NCI-H748 (cell line): ENCODE measurements around the gene SYNJ2BP.
A peak's percentile ranks its signal among the peaks of the same experiment; 100 is the strongest.
"Not testable (repeated sequence)": the region's sequence is repeated elsewhere in the genome, so short reads cannot be mapped to it uniquely, and the experiment has no call there.

Experiments
- DNase-seq: peaks from one replicate; lab custom pipeline; 2025; ENCODE audit not compliant: unreplicated experiment; lab: John Stamatoyannopoulos, UW

The SYNJ2BP gene, protein sequence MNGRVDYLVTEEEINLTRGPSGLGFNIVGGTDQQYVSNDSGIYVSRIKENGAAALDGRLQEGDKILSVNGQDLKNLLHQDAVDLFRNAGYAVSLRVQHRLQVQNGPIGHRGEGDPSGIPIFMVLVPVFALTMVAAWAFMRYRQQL

DNA sequence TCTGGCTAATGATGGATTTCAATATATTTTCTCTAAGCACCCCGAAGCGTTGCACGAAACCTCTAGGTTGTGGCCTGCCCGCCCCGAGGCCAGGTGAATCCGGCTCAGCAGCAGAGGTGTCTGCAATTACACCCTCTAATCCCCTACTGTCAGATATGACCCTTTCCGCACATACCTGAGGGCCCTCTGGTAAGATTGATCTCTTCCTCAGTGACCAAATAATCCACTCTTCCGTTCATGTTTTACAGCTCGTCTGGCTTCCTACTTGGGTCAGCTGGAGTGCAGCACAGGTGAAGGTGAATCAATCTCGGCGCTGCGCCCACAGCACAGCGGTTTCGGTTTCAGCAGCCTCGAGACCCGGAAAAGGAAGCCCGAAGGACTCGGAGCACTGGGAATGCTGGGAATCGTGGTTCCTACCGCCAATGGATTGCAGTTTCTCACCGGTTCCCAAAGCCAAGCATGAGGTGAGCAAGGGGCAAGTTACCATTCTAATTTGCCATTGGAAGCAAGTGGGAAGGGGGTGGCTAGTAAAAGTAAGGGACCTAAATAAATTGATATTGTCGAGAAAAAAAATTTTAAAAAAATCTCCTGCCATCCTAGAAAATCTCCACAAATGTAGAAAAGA lies at the start of gene SYNJ2BP:
Gene SYNJ2BP (minus strand): TSS at position 366 of the 625 bp plus-strand sequence. CDS start 127 bp downstream, at position 239.
- peak; percentile 89 for DNase-seq

DNA sequence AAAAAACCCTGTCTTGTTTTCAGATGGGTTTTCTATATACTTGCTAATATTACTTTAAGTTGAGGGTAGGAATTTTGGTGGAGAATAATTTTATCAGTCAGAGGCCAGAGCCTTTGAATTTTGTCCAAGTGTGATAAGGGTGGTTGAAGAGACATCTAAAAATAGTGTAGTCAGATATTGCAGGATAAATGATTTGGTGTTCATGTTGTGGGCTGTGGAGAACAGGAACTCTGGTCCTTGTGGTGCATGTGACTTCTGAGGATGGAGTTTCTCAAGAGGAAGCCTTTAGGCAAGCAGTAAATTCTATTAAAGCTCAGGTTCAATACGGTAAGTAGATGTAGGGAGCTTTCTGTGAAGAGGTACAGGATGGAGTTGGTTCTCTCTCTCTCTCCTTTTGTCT lies 37.8 kb upstream of the SYNJ2BP start:
- no peak for DNase-seq

DNA sequence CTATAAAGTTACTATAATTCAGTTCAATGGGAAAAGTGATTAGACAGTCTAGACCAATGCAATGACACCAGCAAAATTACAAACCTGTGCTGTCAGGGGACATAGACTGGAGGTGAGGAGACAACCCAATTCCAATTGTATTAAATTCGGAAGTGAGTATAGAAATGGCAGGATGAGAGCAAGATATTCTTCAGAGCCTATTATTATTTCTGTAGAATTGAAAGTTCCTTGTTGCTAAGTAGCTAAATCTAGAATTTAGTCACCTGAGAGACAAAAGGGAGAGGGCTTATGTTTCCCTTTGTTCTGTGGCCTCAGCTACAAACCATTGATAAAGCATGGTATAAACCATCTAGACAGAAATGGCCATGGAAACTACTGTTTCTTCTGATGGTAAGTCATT lies 35.0 kb upstream of the SYNJ2BP start, which contains the start of gene ADAM21:
Gene ADAM21 (plus strand): TSS at position 301 of the 400 bp plus-strand sequence. CDS start 5,326 bp downstream, outside the sequence.
- DNase-seq: no peak

DNA sequence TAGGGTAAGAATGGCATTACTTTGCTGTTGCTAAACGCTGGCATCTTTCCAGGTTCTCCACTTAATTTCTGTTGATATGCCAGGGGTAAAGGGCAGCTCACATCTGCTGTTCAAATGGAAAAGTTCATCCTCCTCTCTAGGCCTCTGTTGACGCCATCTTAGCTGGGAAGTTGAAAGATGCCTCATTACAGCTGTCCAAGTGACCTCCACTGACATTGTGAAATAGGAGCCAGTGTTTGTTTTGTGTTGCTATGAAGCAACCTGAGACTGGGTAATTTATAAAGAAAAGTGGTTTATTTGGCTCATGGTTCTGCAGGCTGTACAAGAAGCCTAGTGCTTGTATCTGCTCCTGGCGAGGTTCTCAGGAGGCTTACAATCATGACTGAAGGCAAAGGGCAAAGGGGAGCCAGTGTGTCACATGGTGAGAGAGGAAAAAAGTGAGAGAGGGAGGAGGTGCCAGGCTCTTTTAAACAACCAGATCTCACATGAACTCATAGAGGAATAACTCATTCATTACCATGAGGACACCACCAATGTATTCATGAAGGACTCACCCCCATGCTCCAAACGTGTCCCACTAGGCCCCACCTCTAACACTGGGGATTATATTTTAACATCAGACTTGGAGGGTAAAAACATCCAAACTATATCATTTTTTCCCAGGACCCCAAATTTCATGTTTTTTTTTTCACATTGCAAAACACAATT lies 31.9 kb upstream of the SYNJ2BP start:
- DNase-seq: peak; percentile 80

DNA sequence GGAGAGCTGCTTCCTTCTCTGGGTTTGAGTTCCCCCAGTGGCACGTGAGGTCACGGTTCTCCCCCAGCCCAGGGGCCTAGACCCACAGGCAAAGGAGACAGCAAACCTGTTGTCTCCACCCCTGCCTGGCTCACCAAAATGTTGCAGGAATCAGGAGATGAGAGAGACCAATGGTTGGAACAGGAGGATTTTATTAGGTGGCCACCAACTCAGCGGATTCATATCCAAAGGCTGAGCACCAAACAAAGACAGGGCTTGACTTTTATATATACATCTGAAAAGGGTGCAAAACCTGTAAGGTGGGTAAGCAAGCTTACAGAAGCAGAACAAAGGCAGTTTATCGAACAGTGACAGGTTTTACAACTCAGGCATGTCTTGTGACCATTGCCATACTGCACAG lies 25.9 kb upstream of the SYNJ2BP start:
- no peak for DNase-seq

DNA sequence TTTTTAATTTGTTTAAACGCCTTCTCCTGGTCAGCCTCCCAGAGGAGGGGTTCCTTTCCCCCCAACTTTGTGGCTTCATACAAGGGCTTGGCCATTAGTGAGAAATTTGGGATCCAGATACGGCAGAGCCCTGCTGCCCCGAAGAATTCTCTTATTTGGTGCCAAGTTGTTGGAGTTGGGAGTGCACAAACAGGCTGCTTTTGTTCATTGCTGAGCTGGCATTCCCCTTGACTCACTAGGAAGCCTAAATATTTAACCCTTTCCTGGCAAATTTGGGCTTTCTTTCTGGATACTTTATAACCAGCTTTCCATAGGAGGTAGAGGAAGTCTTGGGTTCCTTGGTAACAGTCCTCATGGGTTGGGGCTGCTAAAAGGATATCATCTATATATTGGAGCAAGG lies 24.8 kb upstream of the SYNJ2BP start:
- no peak for DNase-seq

DNA sequence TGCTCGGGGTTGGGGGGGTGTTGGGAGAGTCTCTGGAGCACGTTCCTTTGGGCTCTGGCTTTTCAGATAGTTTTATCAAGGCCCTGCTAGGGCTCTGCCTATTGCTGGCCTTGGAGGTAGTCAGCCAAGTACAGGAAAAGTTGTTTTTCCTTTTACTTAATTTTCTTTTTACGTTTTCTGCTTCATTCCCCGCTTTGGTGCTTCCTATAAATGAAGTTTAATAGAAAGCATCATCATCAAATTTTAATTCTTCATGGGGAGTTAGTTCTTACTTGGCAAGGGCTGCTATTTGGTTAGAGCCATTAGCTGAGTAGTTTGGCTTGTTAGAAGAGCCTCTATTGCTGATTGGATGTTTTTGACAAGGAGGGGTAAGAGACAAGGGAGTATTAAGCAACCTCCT lies 20.0 kb upstream of the SYNJ2BP start:
- no peak for DNase-seq

DNA sequence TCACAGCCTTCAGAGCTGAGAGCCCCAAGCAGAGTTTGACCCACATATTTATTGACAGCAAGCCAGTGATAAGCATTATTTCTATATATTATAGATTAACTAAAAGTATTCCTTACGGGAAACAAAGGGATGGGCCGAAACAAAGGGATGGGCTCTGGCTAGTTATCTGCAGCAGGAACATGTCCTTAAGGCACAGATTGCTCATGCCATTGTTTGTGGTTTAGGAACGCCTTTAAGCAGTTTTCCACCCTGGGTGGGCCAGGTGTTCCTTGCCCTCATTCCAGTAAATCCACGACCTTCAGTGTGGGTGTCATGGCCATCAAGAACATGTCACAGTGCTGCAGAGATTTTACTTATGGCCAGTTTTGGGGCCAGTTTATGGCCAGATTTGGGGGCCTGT lies 9.7 kb upstream of the SYNJ2BP start:
- DNase-seq: not testable (repeated sequence)

DNA sequence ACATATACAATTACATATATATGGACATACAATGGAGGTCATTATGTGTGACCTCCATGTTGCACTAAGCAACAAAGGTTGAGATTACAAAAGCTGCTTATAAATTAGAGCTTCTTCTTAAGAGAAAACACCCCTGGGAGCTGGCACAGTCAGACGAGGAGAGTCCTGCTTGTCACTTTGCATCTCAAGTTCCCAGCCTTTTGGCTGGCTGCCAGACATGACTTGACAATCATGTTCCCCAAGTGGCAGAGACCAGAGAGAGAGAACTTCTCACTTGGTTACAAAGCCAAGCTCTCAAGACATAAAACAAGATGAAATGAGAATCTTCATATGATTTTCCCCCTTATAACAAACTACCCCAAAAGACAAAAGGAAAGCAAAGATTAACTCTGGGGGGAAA lies 8.5 kb upstream of the SYNJ2BP start:
- peak; percentile 25 for DNase-seq

DNA sequence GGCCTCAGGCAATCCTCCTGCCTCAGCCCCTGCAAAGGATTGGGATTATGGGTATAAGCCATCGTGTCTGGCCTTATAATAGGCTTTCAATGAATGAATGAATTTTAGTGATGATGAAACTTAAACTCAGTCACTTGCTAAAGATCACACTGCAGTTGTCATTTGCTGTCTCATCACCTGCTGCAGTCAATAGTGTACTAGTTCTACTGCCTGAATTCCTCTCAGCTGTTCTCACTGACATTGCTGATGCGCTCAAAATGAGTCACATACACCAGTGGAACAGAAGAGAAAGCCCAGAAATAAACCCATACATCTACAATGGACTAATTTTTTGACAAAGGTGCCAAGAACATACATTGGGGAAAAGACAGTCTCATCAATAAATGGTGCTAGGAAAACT lies 5.6 kb upstream of the SYNJ2BP start:
- DNase-seq: no peak

DNA sequence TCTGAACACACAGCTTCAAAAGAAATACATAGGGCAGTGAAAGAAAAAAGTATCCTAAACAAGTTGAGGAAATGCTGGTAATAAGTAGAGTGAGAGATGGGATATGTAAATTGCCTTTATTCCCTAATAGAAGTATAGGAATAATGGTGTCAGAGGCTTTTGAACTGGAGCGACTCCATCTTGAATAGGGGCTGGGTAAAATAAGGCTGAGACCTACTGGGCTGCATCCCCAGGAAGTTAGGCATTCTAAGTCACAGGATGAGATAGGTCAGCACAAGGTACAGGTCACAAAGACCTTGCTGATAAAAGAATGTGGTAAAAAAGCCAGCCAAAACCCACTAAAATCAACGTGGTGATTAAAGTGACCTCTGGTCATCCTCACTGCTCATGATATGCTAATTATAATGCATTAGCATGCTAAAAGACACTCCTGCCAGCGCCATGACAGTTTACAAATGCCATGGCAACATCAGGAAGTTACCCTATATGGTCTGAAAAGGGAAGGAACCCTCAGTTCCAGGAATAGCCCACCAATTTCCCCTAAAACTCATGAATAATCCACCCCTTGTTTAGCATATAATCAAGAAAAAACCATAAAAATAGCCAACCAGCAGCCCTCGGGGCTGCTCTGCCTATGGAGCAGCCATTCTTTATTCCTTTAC lies 2.5 kb upstream of the SYNJ2BP start:
- not testable (repeated sequence) for DNase-seq

DNA sequence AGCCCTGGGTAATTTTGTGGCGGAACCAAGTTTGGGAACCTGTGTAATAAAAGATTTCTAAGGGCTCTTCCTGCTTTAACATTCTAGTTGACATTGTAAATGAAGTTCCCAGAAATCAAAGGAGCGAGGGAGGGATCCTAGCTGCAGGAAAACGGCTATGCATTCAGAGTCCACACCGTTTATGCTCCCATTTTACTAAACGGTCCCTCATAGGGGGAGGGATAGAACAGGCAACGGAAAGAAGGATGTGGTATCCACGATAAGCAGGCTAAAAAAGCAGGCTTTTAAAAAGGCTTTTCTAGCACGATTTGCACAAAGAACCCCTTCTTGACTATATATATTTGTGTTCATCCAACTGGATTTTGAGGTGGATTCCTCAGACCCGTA lies 559 bp downstream of the SYNJ2BP start:
- DNase-seq: peak; percentile 58

DNA sequence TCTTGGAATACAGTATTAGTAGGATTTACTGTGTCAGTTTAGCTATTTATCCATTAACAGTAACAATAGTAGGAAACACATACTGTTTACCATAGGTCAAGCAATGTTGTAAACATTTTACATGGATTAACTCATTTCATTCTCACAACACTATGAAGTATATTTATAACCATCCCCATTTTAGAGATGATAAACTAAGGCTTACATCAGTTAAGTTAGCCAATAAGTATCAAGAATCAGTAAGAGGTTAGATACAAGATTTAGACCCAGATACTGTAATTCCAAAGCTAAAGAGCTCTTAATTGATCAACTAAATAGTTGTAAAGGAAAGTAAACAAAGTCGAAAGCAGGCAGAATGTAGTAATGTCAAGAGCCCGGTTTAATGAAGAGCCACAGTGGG lies 1.1 kb downstream of the SYNJ2BP start:
- DNase-seq: peak; percentile 8

DNA sequence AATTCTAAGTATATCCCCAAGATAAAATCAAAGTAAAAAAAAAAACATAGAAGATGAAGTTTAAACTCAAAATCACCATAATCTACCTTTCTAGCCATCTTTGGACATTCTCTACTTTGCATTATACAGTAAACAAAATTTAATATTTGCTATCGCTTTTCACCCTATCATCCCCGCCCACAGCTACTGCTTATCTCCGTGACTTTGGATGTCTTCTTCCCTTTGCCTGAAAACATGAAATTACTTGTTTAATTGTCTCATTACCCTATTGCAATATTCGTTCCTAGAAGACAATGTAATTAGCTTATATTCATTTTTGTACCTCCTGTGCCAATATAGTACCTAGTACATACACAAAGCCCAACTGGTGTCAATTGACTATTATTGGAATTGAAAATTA lies 9.3 kb downstream of the SYNJ2BP start:
- no peak for DNase-seq

DNA sequence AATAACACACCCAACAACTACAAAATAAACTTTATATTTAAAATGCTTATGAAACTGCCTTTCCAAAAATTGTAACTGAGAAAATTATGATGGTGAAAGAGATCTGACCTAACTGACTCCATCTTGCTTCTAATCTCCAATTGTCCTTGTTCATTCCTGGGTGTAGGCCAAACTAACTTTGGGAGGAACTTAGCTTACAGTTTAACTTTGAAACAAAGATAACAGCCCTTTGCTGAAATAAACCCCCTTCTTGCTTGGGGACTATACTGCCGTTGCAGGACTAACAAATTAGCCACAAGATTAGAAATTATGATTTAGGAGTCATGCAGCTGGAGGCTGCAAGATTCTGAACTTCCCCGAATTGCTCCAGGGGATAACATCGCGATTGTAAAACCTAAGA lies 10.7 kb downstream of the SYNJ2BP start:
- DNase-seq: not testable (repeated sequence)

DNA sequence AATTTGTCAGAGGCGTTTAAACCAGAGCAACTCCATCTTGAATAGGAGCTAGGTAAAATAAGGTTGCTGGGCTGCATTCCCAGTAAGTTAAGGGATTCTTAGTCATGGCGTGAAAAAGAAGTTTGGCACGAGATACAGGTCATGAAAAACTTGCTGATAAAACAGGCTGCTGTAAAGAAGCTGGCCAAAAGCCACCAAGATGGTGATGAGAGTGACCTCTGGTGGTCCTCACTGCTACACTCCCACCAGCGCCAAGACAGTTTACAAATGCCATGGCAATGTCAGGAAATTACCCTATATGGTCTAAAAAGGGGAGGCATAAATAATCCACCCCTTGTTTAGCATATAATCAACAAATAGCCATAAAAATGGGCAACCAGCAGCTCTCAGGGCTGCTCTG lies 13.6 kb downstream of the SYNJ2BP start:
- not testable (repeated sequence) for DNase-seq

DNA sequence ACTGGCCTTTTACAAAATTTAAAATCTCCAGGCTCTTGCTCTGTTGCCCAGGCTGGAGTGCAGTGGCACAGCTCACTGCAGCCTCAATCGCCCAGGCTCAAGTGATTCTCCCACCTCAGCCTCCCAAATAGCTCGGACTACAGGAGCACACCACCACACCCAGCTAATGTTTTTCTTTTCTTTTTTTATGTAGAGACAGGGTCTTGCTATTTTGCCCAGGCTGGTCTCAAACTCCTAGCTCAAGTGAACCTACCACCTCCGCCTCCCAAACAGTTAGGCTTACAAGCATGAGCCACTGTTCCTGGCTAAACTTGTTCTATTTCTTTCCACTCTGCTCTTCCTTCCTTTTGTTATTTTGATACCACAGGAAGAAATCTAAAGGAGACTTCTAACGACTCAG lies 15.2 kb downstream of the SYNJ2BP start:
- no peak for DNase-seq

DNA sequence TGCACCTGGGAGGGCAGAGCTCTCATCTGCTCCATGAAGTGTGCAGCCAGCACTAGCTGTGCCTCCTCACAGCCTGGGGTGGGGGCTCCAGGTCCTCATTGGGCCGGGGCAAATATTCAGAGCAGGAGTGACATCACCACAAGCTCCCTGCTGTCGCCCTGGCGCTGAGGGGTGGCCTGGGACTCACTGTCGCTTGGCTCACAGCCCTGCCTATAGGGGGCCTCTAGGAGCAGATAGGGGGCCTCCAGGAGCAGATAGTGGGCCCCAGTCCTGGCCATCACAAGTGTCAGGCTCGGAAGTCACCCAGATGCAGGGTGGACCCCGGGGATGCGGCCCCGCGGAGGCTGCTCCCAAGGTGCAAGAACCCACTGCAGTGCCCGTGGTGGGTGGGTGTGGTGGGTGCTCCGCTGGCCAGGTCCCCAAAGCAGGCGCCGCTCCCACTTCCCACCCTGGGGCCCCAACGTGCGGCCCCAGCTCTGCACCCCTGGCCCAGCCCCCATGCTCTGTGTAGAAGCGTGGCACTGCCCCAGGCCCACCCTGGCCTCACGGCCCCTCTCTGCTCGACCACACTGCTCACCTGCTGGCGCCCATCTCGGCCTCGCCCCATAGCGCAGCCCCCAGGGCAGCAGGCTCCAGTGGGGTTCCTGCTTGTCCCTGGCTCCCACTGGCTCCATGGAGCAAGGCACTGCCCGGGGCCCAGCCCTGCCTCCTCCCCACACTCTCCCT lies 18.0 kb downstream of the SYNJ2BP start:
- no peak for DNase-seq

DNA sequence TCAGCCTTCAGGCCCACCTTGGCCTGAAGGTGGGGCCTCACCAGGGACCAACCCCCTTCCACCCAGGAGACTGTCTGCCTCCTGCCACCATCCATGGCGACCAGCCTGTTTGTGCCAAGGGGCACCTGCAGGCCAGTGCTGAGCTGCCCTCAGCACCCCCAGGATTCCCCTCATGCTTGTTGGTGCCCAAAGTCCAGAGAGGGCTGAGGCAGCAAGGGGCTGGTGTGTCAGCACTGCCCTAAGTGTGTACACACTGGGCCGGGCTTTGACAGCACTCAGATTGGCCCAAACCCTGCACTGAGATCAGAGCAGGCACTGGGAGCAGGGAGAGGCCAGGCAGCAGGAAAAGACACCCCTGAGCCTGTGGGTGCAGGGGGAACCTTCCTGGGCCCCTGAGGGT lies 18.6 kb downstream of the SYNJ2BP start:
- DNase-seq: no peak

DNA sequence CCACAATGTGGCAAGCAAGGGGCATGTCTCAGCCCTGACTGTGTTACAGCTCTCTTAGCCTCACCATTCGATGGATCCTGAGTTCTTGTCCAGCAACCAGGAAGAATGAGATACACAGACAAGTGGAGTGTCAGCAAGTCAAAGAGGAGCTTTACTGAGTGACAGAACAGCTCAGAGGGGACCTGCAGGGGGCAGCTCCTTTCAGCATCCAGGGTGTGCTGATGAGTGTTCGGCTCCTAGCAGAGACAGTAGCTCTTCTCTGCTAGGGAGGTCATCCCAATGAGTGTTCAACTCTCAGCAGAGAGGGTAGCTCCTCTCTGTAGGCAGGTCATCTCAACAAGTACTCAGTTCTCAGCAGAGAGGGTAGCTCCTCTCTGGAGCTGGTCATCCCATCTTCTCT lies 19.1 kb downstream of the SYNJ2BP start:
- no peak for DNase-seq

DNA sequence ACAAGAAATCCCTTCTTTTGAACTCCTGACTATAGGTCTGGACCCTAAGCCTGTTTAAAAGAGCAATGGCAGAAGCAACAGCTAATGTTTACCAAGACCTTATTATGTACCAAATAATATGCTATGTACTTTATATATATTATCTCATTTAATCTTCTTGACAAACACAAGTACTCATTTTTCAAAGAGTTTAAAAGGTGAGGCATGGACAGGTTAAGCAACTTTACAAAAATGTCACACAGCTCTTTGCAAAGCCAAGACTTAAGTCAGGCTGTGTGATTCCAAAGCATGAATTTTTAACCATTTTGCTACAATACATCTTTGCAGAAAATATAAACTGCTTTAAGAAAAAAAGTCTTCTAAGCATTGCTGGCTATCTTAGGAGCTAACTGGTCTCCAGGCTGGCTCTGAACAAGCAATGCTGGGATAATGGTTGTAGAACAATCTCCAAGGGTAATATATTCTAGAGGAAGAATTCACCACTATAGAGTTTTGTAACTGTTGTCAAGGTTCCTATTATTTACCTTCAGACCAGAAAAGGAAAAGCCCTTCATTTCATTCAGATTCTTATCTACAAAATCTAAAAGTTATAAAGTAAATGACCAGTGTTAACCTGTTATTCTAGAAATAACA lies 22.1 kb downstream of the SYNJ2BP start:
- DNase-seq: no peak
